A549 (cell line): Measurements from ENCODE around the gene ARPP21. TPM values are rescaled to one million over a fixed set of nuclear protein-coding genes. Genes with fewer than 3 reads are reported as not detected.

Experiments used
- ATAC-seq, 2 experiments: fragments of 200-7000 bp in 1 of 2; fragments of >200 bp in 1 of 2; cut with Nextera tagmentation in 1 of 2; cut with Tn5 transposase in 1 of 2; 3 replicates each; pipeline versions ENCODE4 v1.8.0 to v1.9.1; 2018 to 2020; ENCODE audit warnings: mild to moderate bottlenecking in 1 of 2, moderate library complexity in 1 of 2
- CTCF ChIA-PET: fragments of 300-600 bp; sonication (Branson Sonifier 250); formaldehyde crosslinking; extraction: SDS; loops from one replicate; lab custom pipeline; 2021; ENCODE audit warnings: antibody characterized with exemption, inconsistent platforms; lab: Yijun Ruan, JAX
- POLR2A ChIA-PET: fragments of 350-600 bp; formaldehyde crosslinking; extraction: SDS; loops from one replicate; lab custom pipeline; 2021; ENCODE audit warnings: antibody characterized with exemption, inconsistent platforms; lab: Yijun Ruan, JAX
- DNase-seq, 2 experiments: peaks; one replicate each; pipeline versions ENCODE4 v3.0.0 to v3.0.0-alpha.2; 2011 to 2016; ENCODE audit warnings: low read depth in 1 of 2, low spot score in 1 of 2
- FAIRE-seq: peaks from 2 replicates; lab custom pipeline; 2011; peaks lifted over from hg19 to GRCh38; lab: Jason Lieb, UNC
- H3K27ac ChIP-seq, 2 experiments: fragments of >200 bp; sonication (Bioruptor Twin); formaldehyde crosslinking; 3 replicates each; pipeline ENCODE4 v1.5.1; 2016 to 2017
- H3K4me1 ChIP-seq: fragments of >200 bp; sonication (Bioruptor Twin); formaldehyde crosslinking; 3 replicates; pipeline ENCODE4 v1.6.1; 2016
- H3K4me2 ChIP-seq: fragments of >200 bp; sonication (Bioruptor Twin); formaldehyde crosslinking; 3 replicates; pipeline ENCODE4 v1.6.1; 2016
- H3K4me3 ChIP-seq: fragments of >200 bp; sonication (Bioruptor Twin); formaldehyde crosslinking; 3 replicates; pipeline ENCODE4 v1.5.1; 2016
- H3K9me3 ChIP-seq: fragments of >200 bp; sonication (Bioruptor Twin); formaldehyde crosslinking; 3 replicates; pipeline ENCODE4 v1.6.1; 2016
- CBX2 ChIP-seq: fragments of 200-600 bp; sonication (generic); IDR thresholded peaks from 2 replicates; pipeline ENCODE4 v1.6.1; 2016; ENCODE audit warnings: low read depth, mild to moderate bottlenecking, borderline replicate concordance
- CHD4 ChIP-seq: fragments of 200-600 bp; sonication (generic); IDR thresholded peaks from 2 replicates; pipeline ENCODE4 v1.6.1; 2016; ENCODE audit warnings: antibody characterized with exemption, mild to moderate bottlenecking, borderline replicate concordance
- EHF ChIP-seq: fragments of 250-450 bp; sonication (Bioruptor Pico); IDR thresholded peaks from 2 replicates; pipeline ENCODE4 v1.5.0; 2020; ENCODE audit warnings: mild to moderate bottlenecking
- FOXS1 ChIP-seq: fragments of 250-450 bp; sonication (Bioruptor Pico); IDR thresholded peaks from 2 replicates; pipeline ENCODE4 v1.5.0; 2020; ENCODE audit warnings: mild to moderate bottlenecking, moderate library complexity
- GATA3 ChIP-seq: IDR thresholded peaks from 2 replicates; pipeline ENCODE4 v1.6.1; 2012; ENCODE audit warnings: borderline replicate concordance
- HEYL ChIP-seq: fragments of 250-450 bp; sonication (Bioruptor Pico); IDR thresholded peaks from 2 replicates; pipeline ENCODE4 v1.8.0; 2021; ENCODE audit warnings: mild to moderate bottlenecking, moderate library complexity
- HOXA7 ChIP-seq: fragments of 250-450 bp; sonication (Bioruptor Pico); IDR thresholded peaks from 2 replicates; pipeline ENCODE4 v1.5.0; 2020; ENCODE audit warnings: mild to moderate bottlenecking, moderate library complexity
- HOXB13 ChIP-seq: fragments of 250-450 bp; sonication (Bioruptor Pico); IDR thresholded peaks from 2 replicates; pipeline ENCODE4 v1.5.0; 2020; ENCODE audit warnings: low read depth, mild to moderate bottlenecking, moderate library complexity
- KDM1A ChIP-seq: fragments of 200-600 bp; sonication (generic); IDR thresholded peaks from 2 replicates; pipeline ENCODE4 v1.6.1; 2016; ENCODE audit warnings: low read depth, mild to moderate bottlenecking
- KDM5A ChIP-seq: fragments of 200-600 bp; sonication (generic); IDR thresholded peaks from 2 replicates; pipeline ENCODE4 v1.6.1; 2016; ENCODE audit warnings: antibody characterized with exemption, mild to moderate bottlenecking
- MAFK ChIP-seq: fragments of 450-650 bp; IDR thresholded peaks from 2 replicates; pipeline ENCODE4 v1.6.1; 2014; ENCODE audit not compliant: partially characterized antibody
- MAZ ChIP-seq: fragments of 150-350 bp; IDR thresholded peaks from 2 replicates; pipeline ENCODE4 v1.6.1; 2014; ENCODE audit warnings: antibody characterized with exemption, low read depth, low read length, borderline replicate concordance
- MYC ChIP-seq: IDR thresholded peaks from 2 replicates; pipeline ENCODE4 v1.6.1; 2012; ENCODE audit warnings: mild to moderate bottlenecking, inconsistent platforms, low read length, improper control_type of control experiment, borderline replicate concordance
- NFE2L2 ChIP-seq: fragments of 150-350 bp; conservative IDR thresholded peaks from 2 replicates; pipeline ENCODE4 v1.6.1; 2014; ENCODE audit warnings: low read length
- NPAS2 ChIP-seq: fragments of 250-450 bp; sonication (Bioruptor Pico); IDR thresholded peaks from 2 replicates; pipeline ENCODE4 v1.8.0; 2022; ENCODE audit warnings: mild to moderate bottlenecking, moderate library complexity, borderline replicate concordance
- NR3C1 ChIP-seq: fragments of >200 bp; sonication (Bioruptor Twin); formaldehyde crosslinking; IDR thresholded peaks from 3 replicates; pipeline ENCODE4 v1.6.1; 2017
- PHF8 ChIP-seq: fragments of 200-600 bp; sonication (generic); IDR thresholded peaks from 2 replicates; pipeline ENCODE4 v1.6.1; 2016; ENCODE audit warnings: low read depth, mild to moderate bottlenecking, antibody characterized with exemption, moderate library complexity, borderline replicate concordance
- POLR2A ChIP-seq: IDR thresholded peaks from 2 replicates; pipeline ENCODE4 v1.6.1; 2012; ENCODE audit warnings: mild to moderate bottlenecking, low read length
- RARB ChIP-seq: fragments of 250-450 bp; sonication (Bioruptor Pico); IDR thresholded peaks from 2 replicates; pipeline ENCODE4 v1.8.0; 2021; ENCODE audit warnings: mild to moderate bottlenecking, moderate library complexity
- RCOR1 ChIP-seq: fragments of 150-350 bp; IDR thresholded peaks from 2 replicates; pipeline ENCODE4 v1.6.1; 2014; ENCODE audit warnings: antibody characterized with exemption, low read length, low read depth
- RFX5 ChIP-seq: fragments of 450-650 bp; IDR thresholded peaks from 2 replicates; pipeline ENCODE4 v1.7.1; 2014; ENCODE audit warnings: antibody characterized with exemption, mild to moderate bottlenecking, moderate library complexity
- TFCP2L1 ChIP-seq: fragments of 250-450 bp; sonication (Bioruptor Pico); IDR thresholded peaks from 2 replicates; pipeline ENCODE4 v1.5.0; 2021; ENCODE audit warnings: mild to moderate bottlenecking
- TP53 ChIP-seq: fragments of 250-450 bp; sonication (Bioruptor Pico); IDR thresholded peaks from 2 replicates; pipeline ENCODE4 v1.5.0; 2021; ENCODE audit warnings: mild to moderate bottlenecking, moderate library complexity
- ZNF302 ChIP-seq: fragments of 250-450 bp; sonication (Bioruptor Pico); IDR thresholded peaks from 2 replicates; pipeline ENCODE4 v1.9.0; 2021; ENCODE audit warnings: inconsistent platforms, mild to moderate bottlenecking, moderate library complexity
- ZSCAN20 ChIP-seq: fragments of 250-450 bp; sonication (Bioruptor Pico); IDR thresholded peaks from 2 replicates; pipeline ENCODE4 v1.8.0; 2022; ENCODE audit warnings: mild to moderate bottlenecking, moderate library complexity
- WGBS: methylation state at CpG from one replicate; pipeline ENCODE4 v1.1.6; 2017; ENCODE audit errors: missing lambda C conversion rate; 5-methylcytosine and 5-hydroxymethylcytosine counted together
- polyA plus RNA-seq, 4 experiments: library from polyadenylated mRNA; depleted of rRNA in 3 of 4; stranded (reverse); fragments of >200 nt; fragmentation: RNase III in 1 of 4; extraction: RNeasy Plus Mini Kit Qiagen cat#74134 plus additional on column Dnase treatment in 1 of 4; gene quantifications; 2 replicates in 3 of 4; 3 replicates in 1 of 4; pipeline ENCODE4 v1.2.3, GENCODE V29; 2011 to 2017
- TF ChIP-seq, protein P1 (sequence below): IDR thresholded peaks from 2 replicates; pipeline ENCODE4 v1.6.1; 2012; ENCODE audit warnings: low read depth, borderline replicate concordance
- TF ChIP-seq, protein P2 (sequence below): fragments of 450-650 bp; IDR thresholded peaks from 2 replicates; pipeline ENCODE4 v1.6.1; 2014; ENCODE audit warnings: antibody characterized with exemption
- TF ChIP-seq, protein P3 (sequence below): fragments of 200-600 bp; sonication (generic); IDR thresholded peaks from 2 replicates; pipeline ENCODE4 v1.6.1; 2016; ENCODE audit warnings: antibody characterized with exemption, mild to moderate bottlenecking, moderate library complexity

ARPP21 gene
- polyA plus RNA-seq, 2 of the 4 experiments (the other 2 are of a cell fraction): 0.03 TPM; not detected in 1

DNA sequence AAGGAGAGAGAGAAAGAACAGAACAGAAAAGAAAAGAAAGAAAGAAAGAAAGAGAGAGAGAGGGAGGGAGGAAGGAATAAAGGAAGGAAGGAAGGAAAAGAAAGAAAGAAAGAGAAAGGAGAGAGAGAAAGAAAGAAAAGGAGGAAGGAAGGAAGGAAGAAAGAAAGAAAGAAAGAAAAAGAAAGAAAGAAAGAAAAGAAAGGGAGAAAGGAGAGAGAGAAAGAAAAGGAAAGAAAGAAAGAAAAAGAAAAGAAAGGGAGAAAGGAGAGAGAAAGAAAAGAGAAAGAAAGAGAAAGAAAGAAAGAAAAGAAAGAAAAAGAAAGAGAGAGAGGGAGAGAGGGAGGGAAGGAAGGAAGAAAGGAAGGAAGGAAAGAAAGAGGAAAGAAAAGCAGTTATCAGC lies 108.8 kb downstream of the ARPP21 start:
- FAIRE-seq: no peak
- no peak for DNase-seq
- ChIA-PET POLR2A (no interaction called here), CTCF (no interaction called here)
- H3K9me3 ChIP-seq: no peaks in the 10 kb centered on the region
- H3K4me3 ChIP-seq: no peak overlapping the region
- no peak for ATAC-seq
- no peaks in the 10 kb centered on the region for H3K4me1 ChIP-seq
- H3K4me2 ChIP-seq: no peak overlapping the region
- H3K27ac ChIP-seq: no peak overlapping the region
- TF ChIP-seq NR3C1: no peak
- TF ChIP-seq, all 56 proteins: peak for 0

DNA sequence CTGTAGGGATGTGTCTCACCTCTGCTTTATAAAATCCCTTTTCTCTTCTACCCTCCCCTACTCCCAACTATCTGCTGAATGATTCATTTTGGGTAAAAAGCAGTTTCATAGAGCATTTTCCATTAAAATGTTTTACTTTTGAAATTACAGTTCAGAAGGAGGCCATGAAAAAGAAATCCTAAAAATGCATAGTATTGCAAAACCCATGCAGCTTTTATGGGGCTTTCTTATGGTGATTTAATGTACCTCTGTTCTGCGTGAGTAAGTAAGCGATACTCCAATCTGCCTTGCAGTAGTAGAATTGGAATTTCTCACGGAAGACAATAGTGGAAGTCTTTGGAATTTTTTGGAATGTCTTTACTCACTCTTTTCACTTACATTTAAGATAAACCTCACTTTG lies 111.9 kb downstream of the ARPP21 start:
- POLR2A ChIA-PET: no interaction called here
- CTCF ChIA-PET: no interaction called here

DNA sequence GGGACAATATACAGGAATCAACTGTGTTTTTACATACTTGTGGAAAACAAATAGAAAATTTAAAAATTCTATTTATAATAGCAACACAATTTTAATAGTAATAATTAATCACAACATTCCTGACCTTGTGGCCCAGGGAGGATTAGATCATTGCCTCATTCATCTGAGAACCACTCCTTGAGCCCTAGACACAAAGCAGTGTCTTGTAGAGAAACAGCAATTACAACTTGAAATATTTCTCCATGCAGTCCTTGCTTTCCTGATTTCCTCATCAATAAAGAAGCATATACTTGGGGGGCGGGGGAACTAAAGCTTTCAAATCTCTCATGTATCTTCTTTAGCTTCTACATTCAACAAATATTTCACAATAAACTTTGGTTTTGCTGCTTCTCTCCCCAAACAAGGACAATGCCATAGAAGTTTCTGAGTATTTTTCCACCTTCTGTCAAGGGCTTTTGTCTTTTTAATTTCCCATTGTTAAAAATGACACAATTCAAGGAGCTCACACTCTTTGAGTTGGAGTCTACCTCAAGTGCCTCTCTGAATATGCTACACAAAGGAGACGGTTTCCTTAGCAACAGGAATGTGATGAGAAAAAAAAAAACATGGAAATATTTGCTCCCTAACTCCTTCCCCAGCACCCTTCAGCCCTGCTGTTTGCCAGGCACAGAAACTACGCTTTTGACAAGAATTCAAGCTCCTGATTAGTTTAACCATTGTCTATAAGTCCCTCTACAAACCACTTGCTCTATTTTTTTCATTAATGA lies 118.8 kb downstream of the ARPP21 start:
- WGBS: 31% methylated on average over 3 of the region's 3 CpGs
- POLR2A ChIA-PET: no interaction called here
- no peak overlapping the region for H3K4me3 ChIP-seq
- no peak for ATAC-seq
- no peaks in the 10 kb centered on the region for H3K4me1 ChIP-seq
- TF ChIP-seq HOXB13 (CRISPR knock-in tag) (no peak), ZSCAN20 (CRISPR knock-in tag) (no peak), MAZ (no peak), NPAS2 (no peak), TFCP2L1 (no peak), RARB (CRISPR knock-in tag) (no peak), HOXA7 (no peak), EHF (CRISPR knock-in tag) (no peak), ZNF302 (no peak), MYC (no peak), KDM5A (no peak), MAFK (no peak), FOXS1 (CRISPR knock-in tag) (no peak), RCOR1 (no peak), KDM1A (no peak), NFE2L2 (no peak), PHF8 (no peak)
- TF ChIP-seq, protein P1, sequence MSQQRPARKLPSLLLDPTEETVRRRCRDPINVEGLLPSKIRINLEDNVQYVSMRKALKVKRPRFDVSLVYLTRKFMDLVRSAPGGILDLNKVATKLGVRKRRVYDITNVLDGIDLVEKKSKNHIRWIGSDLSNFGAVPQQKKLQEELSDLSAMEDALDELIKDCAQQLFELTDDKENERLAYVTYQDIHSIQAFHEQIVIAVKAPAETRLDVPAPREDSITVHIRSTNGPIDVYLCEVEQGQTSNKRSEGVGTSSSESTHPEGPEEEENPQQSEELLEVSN: no peak
- TF ChIP-seq, protein P2, sequence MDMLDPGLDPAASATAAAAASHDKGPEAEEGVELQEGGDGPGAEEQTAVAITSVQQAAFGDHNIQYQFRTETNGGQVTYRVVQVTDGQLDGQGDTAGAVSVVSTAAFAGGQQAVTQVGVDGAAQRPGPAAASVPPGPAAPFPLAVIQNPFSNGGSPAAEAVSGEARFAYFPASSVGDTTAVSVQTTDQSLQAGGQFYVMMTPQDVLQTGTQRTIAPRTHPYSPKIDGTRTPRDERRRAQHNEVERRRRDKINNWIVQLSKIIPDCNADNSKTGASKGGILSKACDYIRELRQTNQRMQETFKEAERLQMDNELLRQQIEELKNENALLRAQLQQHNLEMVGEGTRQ: no peak
- no peak overlapping the region for H3K4me2 ChIP-seq
- no peak for FAIRE-seq
- CTCF ChIA-PET: interaction anchor here (0.8 kb wide), 1 partner anchor 12 kb away, joined by 3 read pairs; no protein-coding TSS in a partner anchor
- DNase-seq: no peak
- H3K27ac ChIP-seq: no peak overlapping the region
- H3K9me3 ChIP-seq: no peaks in the 10 kb centered on the region

More for the DNA sequence above, 111.9 kb downstream of the ARPP21 start:
- Histone ChIP-seq H3K4me3 (no peak overlapping the region), H3K4me1 (no peaks in the 10 kb centered on the region), H3K4me2 (no peak overlapping the region), H3K27ac (no peak overlapping the region), H3K9me3 (no peaks in the 10 kb centered on the region)
- no peak for DNase-seq
- 76% methylated on average over 3 of the region's 3 CpGs for WGBS
- no peak for FAIRE-seq
- ATAC-seq: no peak
- no peak for TF ChIP-seq CBX2

DNA sequence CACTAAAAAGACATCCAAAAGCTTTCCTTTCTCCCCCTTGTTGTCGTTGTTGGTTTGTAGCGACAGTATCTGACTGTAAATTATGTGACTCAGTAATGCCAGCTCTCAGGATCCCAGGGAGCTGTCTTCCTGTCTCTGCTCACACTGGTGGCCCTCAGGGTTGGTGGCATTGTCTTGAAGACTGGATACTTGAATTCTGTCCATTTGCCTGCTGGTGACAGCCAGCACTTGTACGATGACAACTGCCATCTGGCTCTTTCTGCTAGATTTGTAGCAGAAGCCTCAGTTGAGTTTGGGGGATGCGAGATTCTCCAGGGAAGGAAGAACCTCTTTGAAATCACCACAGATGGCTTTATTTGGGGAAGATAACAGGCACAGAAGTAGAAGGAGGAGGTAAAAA lies 120.8 kb downstream of the ARPP21 start:
- POLR2A ChIA-PET: no interaction called here
- TF ChIP-seq RFX5 (no peak), CHD4 (no peak), TP53 (CRISPR knock-in tag) (no peak), POLR2A (no peak), GATA3 (no peak), KDM5A (no peak), NFE2L2 (no peak), ZNF302 (no peak), HEYL (CRISPR knock-in tag) (no peak), RCOR1 (no peak), ZSCAN20 (CRISPR knock-in tag) (no peak)
- TF ChIP-seq, protein P3, sequence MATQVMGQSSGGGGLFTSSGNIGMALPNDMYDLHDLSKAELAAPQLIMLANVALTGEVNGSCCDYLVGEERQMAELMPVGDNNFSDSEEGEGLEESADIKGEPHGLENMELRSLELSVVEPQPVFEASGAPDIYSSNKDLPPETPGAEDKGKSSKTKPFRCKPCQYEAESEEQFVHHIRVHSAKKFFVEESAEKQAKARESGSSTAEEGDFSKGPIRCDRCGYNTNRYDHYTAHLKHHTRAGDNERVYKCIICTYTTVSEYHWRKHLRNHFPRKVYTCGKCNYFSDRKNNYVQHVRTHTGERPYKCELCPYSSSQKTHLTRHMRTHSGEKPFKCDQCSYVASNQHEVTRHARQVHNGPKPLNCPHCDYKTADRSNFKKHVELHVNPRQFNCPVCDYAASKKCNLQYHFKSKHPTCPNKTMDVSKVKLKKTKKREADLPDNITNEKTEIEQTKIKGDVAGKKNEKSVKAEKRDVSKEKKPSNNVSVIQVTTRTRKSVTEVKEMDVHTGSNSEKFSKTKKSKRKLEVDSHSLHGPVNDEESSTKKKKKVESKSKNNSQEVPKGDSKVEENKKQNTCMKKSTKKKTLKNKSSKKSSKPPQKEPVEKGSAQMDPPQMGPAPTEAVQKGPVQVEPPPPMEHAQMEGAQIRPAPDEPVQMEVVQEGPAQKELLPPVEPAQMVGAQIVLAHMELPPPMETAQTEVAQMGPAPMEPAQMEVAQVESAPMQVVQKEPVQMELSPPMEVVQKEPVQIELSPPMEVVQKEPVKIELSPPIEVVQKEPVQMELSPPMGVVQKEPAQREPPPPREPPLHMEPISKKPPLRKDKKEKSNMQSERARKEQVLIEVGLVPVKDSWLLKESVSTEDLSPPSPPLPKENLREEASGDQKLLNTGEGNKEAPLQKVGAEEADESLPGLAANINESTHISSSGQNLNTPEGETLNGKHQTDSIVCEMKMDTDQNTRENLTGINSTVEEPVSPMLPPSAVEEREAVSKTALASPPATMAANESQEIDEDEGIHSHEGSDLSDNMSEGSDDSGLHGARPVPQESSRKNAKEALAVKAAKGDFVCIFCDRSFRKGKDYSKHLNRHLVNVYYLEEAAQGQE: no peak

More for the DNA sequence above, 120.8 kb downstream of the ARPP21 start:
- H3K4me2 ChIP-seq: no peak overlapping the region
- DNase-seq: no peak
- H3K9me3 ChIP-seq: no peaks in the 10 kb centered on the region
- 78% methylated on average over 4 of the region's 4 CpGs for WGBS
- CTCF ChIA-PET: no interaction called here
- no peak overlapping the region for H3K27ac ChIP-seq
- H3K4me3 ChIP-seq: no peak overlapping the region
- no peak for ATAC-seq
- no peak for FAIRE-seq
- no peaks in the 10 kb centered on the region for H3K4me1 ChIP-seq
